Measurements from ENCODE around the gene PLCB1.

The PLCB1 gene

DNA sequence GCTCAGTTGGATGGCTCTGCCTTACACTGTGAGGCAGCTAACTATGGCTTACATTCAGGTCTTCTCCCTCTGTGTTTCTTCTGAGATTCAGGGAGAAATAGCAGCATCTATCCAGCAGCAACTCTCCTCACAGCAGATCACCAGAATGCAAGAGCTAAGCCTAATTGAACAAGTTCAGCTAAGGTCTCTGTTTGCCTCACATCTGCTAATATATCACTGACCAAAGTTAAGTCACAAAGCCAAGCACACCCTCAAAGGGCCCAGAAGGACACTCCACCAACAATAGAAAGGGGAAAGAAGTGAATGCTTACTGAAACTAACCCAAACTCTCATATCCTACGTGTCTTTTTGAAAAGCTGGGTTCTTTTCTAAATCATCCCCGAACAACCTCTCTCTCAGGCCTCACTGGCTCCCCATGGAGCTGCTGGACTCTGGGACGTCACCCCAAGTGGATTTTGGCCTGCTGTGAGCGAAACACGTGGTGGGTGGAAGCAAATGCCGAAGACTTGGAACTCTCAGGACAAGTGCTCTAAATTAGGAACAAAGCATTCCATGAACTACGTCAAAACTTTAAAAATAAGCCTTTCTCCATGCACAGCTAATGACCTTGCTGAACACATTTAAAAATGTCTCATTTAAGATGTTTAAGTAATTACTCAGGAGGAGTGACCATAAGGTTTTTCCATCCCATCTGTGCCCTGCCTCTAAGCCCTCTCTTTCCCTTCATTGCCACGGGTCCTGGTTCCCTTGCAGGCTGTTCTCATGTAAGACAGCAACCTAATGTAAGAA lies 769.4 kb downstream of the PLCB1 start:
- peak in 1 of 2 donors; percentile 2 for DNase-seq (ENCODE audit: low read depth in 2 of 2)
- TF ChIP-seq, protein P1, sequence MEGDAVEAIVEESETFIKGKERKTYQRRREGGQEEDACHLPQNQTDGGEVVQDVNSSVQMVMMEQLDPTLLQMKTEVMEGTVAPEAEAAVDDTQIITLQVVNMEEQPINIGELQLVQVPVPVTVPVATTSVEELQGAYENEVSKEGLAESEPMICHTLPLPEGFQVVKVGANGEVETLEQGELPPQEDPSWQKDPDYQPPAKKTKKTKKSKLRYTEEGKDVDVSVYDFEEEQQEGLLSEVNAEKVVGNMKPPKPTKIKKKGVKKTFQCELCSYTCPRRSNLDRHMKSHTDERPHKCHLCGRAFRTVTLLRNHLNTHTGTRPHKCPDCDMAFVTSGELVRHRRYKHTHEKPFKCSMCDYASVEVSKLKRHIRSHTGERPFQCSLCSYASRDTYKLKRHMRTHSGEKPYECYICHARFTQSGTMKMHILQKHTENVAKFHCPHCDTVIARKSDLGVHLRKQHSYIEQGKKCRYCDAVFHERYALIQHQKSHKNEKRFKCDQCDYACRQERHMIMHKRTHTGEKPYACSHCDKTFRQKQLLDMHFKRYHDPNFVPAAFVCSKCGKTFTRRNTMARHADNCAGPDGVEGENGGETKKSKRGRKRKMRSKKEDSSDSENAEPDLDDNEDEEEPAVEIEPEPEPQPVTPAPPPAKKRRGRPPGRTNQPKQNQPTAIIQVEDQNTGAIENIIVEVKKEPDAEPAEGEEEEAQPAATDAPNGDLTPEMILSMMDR (IDR thresholded peaks at IDR 0.05; ENCODE audit: low read depth, low read length): no peak

DNA sequence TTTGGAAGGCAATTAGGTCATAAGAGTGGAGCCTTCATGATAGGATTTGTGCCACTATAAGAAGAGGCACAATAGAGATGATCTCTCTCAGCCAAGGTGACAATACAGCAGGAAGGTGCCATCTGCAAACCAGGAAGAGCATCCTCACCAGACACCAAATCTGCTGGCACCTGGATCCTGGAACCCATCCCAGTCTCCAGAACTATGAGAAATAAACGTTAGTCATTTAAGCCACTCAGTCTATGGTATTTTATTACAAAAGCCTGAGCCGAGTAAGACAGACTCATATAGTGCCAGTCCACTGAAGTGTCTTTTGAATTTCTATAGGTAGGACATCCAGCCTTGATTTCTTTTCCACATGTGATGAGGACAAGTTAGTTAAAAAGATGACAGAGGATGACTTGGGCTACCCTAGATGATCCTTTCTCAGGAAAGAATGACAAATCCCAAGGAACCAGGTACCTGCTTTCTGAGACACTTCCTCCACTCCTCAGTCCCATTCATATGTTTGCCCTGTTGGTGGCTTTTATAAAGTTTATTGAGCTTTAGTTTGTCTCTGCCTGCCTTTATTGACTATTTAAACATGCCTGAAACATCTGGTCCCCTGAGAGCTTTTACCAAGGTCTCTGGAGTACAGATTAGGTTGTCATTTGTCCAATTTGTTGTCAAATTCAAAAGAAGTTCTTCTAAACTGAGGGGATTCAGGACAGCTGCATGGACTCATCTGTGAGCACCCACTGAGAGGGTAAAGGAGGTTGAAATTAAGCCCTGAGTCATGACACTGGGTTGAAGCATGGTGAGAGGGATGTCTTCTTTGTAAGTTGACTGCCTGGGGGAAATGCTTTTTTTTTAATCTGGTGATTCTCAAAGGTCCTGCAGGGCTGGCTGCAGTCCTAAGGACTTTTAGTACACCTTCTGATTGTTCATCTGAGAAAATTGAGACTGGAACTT lies 771.9 kb downstream of the PLCB1 start:
- TF ChIP-seq, protein P1 (IDR thresholded peaks at IDR 0.05; ENCODE audit: low read depth, low read length): no peak
- no peak overlapping the region for H3K4me3 ChIP-seq (replicated peaks in 1 of 2; ENCODE audit: low read depth in 2 of 2, low read length in 2 of 2)
- no peak for DNase-seq (ENCODE audit: low read depth in 2 of 2)

More for the DNA sequence above, 769.4 kb downstream of the PLCB1 start:
- no peak overlapping the region for H3K4me3 ChIP-seq (replicated peaks in 1 of 2; ENCODE audit: low read depth in 2 of 2, low read length in 2 of 2)

DNA sequence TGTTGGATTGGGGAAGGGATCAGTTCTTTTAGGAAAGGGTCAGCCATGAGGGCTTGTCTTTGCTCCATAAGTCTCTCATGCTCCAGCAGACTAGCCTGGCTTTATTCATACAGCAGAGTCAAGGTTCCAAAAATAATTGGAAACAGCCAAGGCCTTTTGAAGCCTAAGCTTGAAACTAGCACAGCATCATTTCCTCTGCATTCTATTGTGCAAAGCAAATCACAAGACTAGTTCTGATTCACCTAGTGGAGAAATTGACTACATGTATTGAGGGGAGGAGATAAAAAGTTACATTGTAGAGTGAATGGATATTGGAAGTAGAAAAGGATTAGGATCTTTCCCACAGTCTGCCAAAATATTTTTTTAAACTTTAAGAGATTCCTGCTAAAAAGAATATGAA lies 777.5 kb downstream of the PLCB1 start:
- no peak overlapping the region for H3K4me3 ChIP-seq (replicated peaks in 1 of 2; ENCODE audit: low read depth in 2 of 2, low read length in 2 of 2)
- TF ChIP-seq, protein P1 (IDR thresholded peaks at IDR 0.05; ENCODE audit: low read depth, low read length): no peak
- DNase-seq (ENCODE audit: low read depth in 2 of 2): peak in 1 of 2 donors; percentile 32

DNA sequence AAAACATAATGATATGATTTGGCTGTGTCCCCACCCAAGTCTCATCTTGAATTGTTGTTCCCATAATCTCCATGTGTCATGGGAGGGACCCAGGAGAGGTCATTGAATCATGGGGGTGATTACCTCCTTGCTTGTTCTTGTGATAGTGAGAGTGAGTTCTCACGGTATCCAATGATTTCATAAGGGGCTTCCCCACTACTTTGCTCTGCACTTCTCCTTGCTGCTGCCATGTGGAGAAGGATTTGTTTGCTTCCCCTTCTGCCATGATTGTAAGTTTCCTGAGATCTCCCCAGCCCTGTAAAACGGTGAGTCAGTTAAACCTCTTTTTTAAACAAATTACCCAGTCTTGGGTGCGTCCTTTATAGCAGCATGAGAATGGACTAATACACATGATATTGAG lies 780.0 kb downstream of the PLCB1 start:
- DNase-seq (ENCODE audit: low read depth in 2 of 2): no peak
- no peak overlapping the region for H3K4me3 ChIP-seq (replicated peaks in 1 of 2; ENCODE audit: low read depth in 2 of 2, low read length in 2 of 2)
- TF ChIP-seq, protein P1 (IDR thresholded peaks at IDR 0.05; ENCODE audit: low read depth, low read length): no peak

DNA sequence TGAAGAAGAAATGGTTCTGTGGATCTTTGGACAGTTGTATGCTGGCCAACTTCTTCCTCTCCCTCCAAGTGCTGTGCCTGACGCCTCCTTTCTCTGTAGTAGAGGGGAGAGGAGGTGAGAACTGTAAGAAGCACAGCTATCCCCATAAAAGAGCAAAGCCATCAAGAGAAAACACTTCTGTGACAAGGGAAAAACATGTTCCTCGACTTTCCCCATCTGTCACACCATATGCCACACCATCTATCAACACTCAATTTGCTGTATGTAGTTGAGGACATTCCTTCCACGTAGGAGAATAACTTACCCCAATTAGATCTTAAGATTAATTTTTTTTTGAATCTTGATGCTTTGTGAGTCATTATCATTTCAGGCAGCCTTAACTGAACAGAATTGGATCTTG lies 780.7 kb downstream of the PLCB1 start:
- TF ChIP-seq, protein P1 (IDR thresholded peaks at IDR 0.05; ENCODE audit: low read depth, low read length): no peak
- no peak overlapping the region for H3K4me3 ChIP-seq (replicated peaks in 1 of 2; ENCODE audit: low read depth in 2 of 2, low read length in 2 of 2)
- DNase-seq (ENCODE audit: low read depth in 2 of 2): no peak

DNA sequence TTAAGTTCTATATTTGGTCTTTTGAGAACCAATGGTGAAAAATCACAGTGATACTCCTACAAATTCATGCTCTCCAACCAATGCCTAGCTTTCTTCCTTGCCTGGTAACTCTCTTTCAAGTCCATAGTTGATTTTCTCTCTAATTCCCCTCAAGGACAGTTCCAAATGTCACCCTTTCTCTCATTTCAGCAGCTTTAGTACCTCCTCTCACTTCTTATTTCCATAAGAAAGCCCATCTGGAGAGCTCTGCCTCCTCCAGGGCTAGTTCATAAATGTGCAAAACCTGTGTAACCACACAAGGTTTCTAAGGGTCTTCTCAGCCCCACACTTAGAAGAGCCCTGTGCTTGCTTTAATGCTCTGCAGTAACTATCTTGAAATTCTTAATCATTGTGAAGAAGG lies 781.4 kb downstream of the PLCB1 start:
- DNase-seq (ENCODE audit: low read depth in 2 of 2): no peak
- no peak overlapping the region for H3K4me3 ChIP-seq (replicated peaks in 1 of 2; ENCODE audit: low read depth in 2 of 2, low read length in 2 of 2)
- TF ChIP-seq, protein P1 (IDR thresholded peaks at IDR 0.05; ENCODE audit: low read depth, low read length): no peak
